ENCODE data around the gene FMNL1.
A peak's percentile ranks its signal among the peaks of the same experiment; 100 is the strongest.

Gene FMNL1

GRCh38 chr17:45267436-45268055, 45.9 kb downstream of the FMNL1 start:
- Histone ChIP-seq H3K4me3 (ENCODE audit: control insufficient read depth in 1 of 7, extremely low read depth in 1 of 7, insufficient read depth in 4 of 7, low read depth in 2 of 7, low read length in 6 of 7) (no peak overlapping the region), H3K27me3 (replicated peaks in 2 of 5; ENCODE audit: control insufficient read depth in 4 of 5, insufficient read depth in 5 of 5, low read length in 4 of 5) (no peaks in the 10 kb centered on the region), H3K36me3 (ENCODE audit: control insufficient read depth in 4 of 4, insufficient read depth in 4 of 4, low read length in 3 of 4) (peaks cover 22 to 87% (median 65%) of the 10 kb centered on the region in 4 experiments), H3K4me1 (ENCODE audit: control extremely low read depth in 1 of 4, control insufficient read depth in 4 of 4, insufficient read depth in 4 of 4, low read length in 3 of 4) (peaks cover 0 to 3% (median 2%) of the 10 kb centered on the region in 4 experiments), H3K9me3 (ENCODE audit: control extremely low read depth in 1 of 5, control insufficient read depth in 4 of 5, insufficient read depth in 2 of 5, low read depth in 1 of 5, low read length in 4 of 5) (no peaks in the 10 kb centered on the region), H3K27ac (ENCODE audit: insufficient read depth in 1 of 2, low read depth in 1 of 2, low read length in 2 of 2, poor library complexity in 1 of 2, severe bottlenecking in 2 of 2) (no peak overlapping the region)
- POLR2A ChIA-PET, result interaction anchor here (1.4 kb wide), 1 partner anchor 44 kb away, joined by 3 read pairs; no protein-coding TSS in a partner anchor
- 97% methylated on average over 6 of the region's 10 CpGs for WGBS (ENCODE audit: insufficient coverage)
- no peak for DNase-seq
- CTCF ChIA-PET, result interaction anchor here (1.1 to 3.9 kb wide), 8 partner anchors 10 to 117 kb away, joined by 3 to 25 read pairs (median 6); no protein-coding TSS in a partner anchor

DNA sequence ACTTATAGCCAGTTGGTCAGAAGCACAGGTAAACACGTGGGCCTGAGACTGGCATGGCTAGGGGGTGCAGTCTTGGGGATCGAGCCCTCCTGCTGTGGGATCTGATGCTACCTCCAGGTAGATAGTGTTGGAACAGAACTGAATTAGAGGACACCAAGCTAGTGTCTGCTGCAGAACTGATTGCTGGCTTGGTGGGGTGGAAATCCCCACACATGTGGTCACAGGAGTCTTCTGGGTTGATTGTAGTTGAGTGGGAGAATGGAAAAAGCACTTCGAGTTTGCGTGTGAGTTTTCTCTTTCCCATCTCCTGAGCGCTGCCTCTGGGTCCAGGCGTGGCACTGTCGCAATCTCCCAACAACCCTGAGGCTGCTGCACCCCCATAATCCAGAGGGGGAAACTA, 48.2 kb downstream of the FMNL1 start:
- Histone ChIP-seq H3K4me1 (ENCODE audit: control extremely low read depth in 1 of 4, control insufficient read depth in 4 of 4, insufficient read depth in 4 of 4, low read length in 3 of 4) (no peaks in the 10 kb centered on the region), H3K27ac (ENCODE audit: insufficient read depth in 1 of 2, low read depth in 1 of 2, low read length in 2 of 2, poor library complexity in 1 of 2, severe bottlenecking in 2 of 2) (no peak overlapping the region), H3K9me3 (ENCODE audit: control extremely low read depth in 1 of 5, control insufficient read depth in 4 of 5, insufficient read depth in 2 of 5, low read depth in 1 of 5, low read length in 4 of 5) (no peaks in the 10 kb centered on the region), H3K27me3 (replicated peaks in 2 of 5; ENCODE audit: control insufficient read depth in 4 of 5, insufficient read depth in 5 of 5, low read length in 4 of 5) (no peaks in the 10 kb centered on the region), H3K4me3 (ENCODE audit: control insufficient read depth in 1 of 7, extremely low read depth in 1 of 7, insufficient read depth in 4 of 7, low read depth in 2 of 7, low read length in 6 of 7) (no peak overlapping the region), H3K36me3 (ENCODE audit: control insufficient read depth in 4 of 4, insufficient read depth in 4 of 4, low read length in 3 of 4) (peaks cover 16 to 85% (median 65%) of the 10 kb centered on the region in 4 experiments)
- ChIA-PET CTCF (interaction anchor here (1.4 to 2.3 kb wide), 4 partner anchors 11 to 144 kb away, joined by 3 to 9 read pairs (median 5); no protein-coding TSS in a partner anchor), POLR2A (no interaction called here)
- DNase-seq, result no peak
- WGBS (ENCODE audit: insufficient coverage), result 96% methylated on average over 7 of the region's 7 CpGs

DNA sequence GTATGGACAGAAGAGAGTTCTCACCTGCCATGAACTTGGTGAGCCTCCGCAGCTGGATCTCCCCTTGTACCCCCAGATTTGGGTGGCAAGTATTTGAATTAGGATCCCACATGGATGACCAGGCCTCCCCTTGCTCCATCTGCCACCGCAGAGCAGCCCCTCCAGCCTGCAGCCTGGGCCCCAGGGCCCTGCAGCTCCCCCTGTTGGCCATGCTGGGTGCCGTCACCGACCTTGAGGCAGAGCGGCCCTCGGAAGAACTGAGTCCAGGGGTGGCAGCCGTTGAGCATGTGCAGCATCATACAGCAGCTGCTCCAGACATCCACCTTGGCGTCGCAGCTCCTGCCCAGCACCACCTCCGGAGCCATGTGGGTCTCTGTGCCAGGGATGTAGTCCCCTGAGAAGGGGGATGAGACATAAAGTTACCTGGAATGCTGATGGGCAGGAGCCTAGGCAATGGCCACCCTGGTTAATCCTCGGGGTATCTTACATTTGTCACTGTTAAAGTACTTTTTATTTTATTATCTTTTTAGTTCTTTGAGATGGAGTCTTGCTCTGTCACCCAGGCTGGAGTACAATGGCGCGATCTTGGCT, 49.2 kb downstream of the FMNL1 start:
- POLR2A ChIA-PET, result no interaction called here

DNA sequence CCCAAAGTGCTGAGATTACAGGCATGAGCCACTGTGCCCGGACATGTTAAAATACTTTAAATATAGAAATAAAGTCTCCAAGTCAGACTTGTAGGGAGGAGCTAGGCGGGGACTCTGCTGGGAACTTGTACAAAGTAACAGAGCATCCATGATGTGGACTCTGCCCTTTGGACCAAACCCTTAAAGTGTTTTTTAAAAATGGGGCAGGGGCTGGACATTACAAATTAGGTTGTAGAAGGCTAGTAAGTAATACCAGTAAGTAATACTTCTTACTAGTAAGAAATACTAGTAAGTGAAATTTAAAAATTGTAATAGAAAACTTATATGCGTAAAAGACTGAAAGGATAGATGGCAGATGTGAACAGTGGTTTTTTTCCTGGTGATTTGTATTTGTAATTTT, 49.9 kb downstream of the FMNL1 start:
- WGBS (ENCODE audit: insufficient coverage), result 100% methylated on average over 1 of the region's 3 CpGs
- POLR2A ChIA-PET, result no interaction called here
- H3K27me3 ChIP-seq (replicated peaks in 2 of 5; ENCODE audit: control insufficient read depth in 4 of 5, insufficient read depth in 5 of 5, low read length in 4 of 5), result no peaks in the 10 kb centered on the region
- H3K4me1 ChIP-seq (ENCODE audit: control extremely low read depth in 1 of 4, control insufficient read depth in 4 of 4, insufficient read depth in 4 of 4, low read length in 3 of 4), result no peaks in the 10 kb centered on the region
- H3K4me3 ChIP-seq (ENCODE audit: control insufficient read depth in 1 of 7, extremely low read depth in 1 of 7, insufficient read depth in 4 of 7, low read depth in 2 of 7, low read length in 6 of 7), result no peak overlapping the region
- no peaks in the 10 kb centered on the region for H3K9me3 ChIP-seq (ENCODE audit: control extremely low read depth in 1 of 5, control insufficient read depth in 4 of 5, insufficient read depth in 2 of 5, low read depth in 1 of 5, low read length in 4 of 5)
- CTCF ChIA-PET, result interaction anchor here (0.6 to 2.7 kb wide), 24 partner anchors 9 to 137 kb away, joined by 3 to 11 read pairs (median 4); partner anchors contain the start of gene MAP3K14
- H3K36me3 ChIP-seq (ENCODE audit: control insufficient read depth in 4 of 4, insufficient read depth in 4 of 4, low read length in 3 of 4), result peaks cover 14 to 72% (median 51%) of the 10 kb centered on the region in 4 experiments
- DNase-seq, result no peak
- H3K27ac ChIP-seq (ENCODE audit: insufficient read depth in 1 of 2, low read depth in 1 of 2, low read length in 2 of 2, poor library complexity in 1 of 2, severe bottlenecking in 2 of 2), result no peak overlapping the region

More for the DNA sequence above, 49.2 kb downstream of the FMNL1 start:
- Histone ChIP-seq H3K9me3 (ENCODE audit: control extremely low read depth in 1 of 5, control insufficient read depth in 4 of 5, insufficient read depth in 2 of 5, low read depth in 1 of 5, low read length in 4 of 5) (no peaks in the 10 kb centered on the region), H3K4me1 (ENCODE audit: control extremely low read depth in 1 of 4, control insufficient read depth in 4 of 4, insufficient read depth in 4 of 4, low read length in 3 of 4) (no peaks in the 10 kb centered on the region), H3K36me3 (ENCODE audit: control insufficient read depth in 4 of 4, insufficient read depth in 4 of 4, low read length in 3 of 4) (peaks cover 14 to 79% (median 57%) of the 10 kb centered on the region in 4 experiments), H3K4me3 (ENCODE audit: control insufficient read depth in 1 of 7, extremely low read depth in 1 of 7, insufficient read depth in 4 of 7, low read depth in 2 of 7, low read length in 6 of 7) (no peak overlapping the region), H3K27ac (ENCODE audit: insufficient read depth in 1 of 2, low read depth in 1 of 2, low read length in 2 of 2, poor library complexity in 1 of 2, severe bottlenecking in 2 of 2) (no peak overlapping the region), H3K27me3 (replicated peaks in 2 of 5; ENCODE audit: control insufficient read depth in 4 of 5, insufficient read depth in 5 of 5, low read length in 4 of 5) (no peaks in the 10 kb centered on the region)
- peak in 2 of 3 donors; percentile 40 to 49 for DNase-seq
- 78% methylated on average over 10 of the region's 13 CpGs for WGBS (ENCODE audit: insufficient coverage)
- CTCF ChIA-PET, result interaction anchor here (0.6 to 2.7 kb wide), 23 partner anchors 8 to 143 kb away, joined by 3 to 11 read pairs (median 5); partner anchors contain the start of gene MAP3K14

DNA sequence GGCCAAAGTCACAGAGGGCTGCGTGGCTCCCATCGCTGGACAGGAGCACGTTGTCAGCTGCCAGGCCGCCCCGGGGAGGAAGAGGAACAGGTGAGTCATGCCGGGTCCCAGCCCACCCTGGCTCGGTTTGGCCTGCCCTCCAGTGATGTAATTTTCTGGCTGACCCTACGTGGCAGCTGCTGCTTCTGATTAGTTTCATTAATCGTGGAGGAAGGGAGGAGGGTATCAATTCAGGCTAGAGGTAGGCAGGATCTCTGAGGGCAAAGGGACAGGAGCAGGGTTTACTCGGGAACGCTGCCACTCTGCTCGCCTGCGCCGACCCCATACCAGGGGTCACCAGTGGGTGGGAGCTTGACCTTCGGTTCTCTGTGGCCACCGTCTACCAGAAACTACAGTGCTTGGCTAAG, 51.9 kb downstream of the FMNL1 start:
- H3K4me1 ChIP-seq (ENCODE audit: control extremely low read depth in 1 of 4, control insufficient read depth in 4 of 4, insufficient read depth in 4 of 4, low read length in 3 of 4), result peaks cover 0 to 6% (median 6%) of the 10 kb centered on the region in 4 experiments
- CTCF ChIA-PET, result interaction anchor here (1.1 to 7.6 kb wide), 7 partner anchors 8 to 115 kb away, joined by 3 to 169 read pairs (median 7); partner anchors contain the start of gene MAP3K14
- POLR2A ChIA-PET, result no interaction called here
- DNase-seq, result no peak
- H3K36me3 ChIP-seq (ENCODE audit: control insufficient read depth in 4 of 4, insufficient read depth in 4 of 4, low read length in 3 of 4), result peaks cover 11 to 53% (median 36%) of the 10 kb centered on the region in 4 experiments
- H3K9me3 ChIP-seq (ENCODE audit: control extremely low read depth in 1 of 5, control insufficient read depth in 4 of 5, insufficient read depth in 2 of 5, low read depth in 1 of 5, low read length in 4 of 5), result no peaks in the 10 kb centered on the region
- H3K27me3 ChIP-seq (replicated peaks in 2 of 5; ENCODE audit: control insufficient read depth in 4 of 5, insufficient read depth in 5 of 5, low read length in 4 of 5), result no peaks in the 10 kb centered on the region
- H3K4me3 ChIP-seq (ENCODE audit: control insufficient read depth in 1 of 7, extremely low read depth in 1 of 7, insufficient read depth in 4 of 7, low read depth in 2 of 7, low read length in 6 of 7), result no peak overlapping the region
- H3K27ac ChIP-seq (ENCODE audit: insufficient read depth in 1 of 2, low read depth in 1 of 2, low read length in 2 of 2, poor library complexity in 1 of 2, severe bottlenecking in 2 of 2), result no peak overlapping the region
- 97% methylated on average over 15 of the region's 16 CpGs for WGBS (ENCODE audit: insufficient coverage)

DNA sequence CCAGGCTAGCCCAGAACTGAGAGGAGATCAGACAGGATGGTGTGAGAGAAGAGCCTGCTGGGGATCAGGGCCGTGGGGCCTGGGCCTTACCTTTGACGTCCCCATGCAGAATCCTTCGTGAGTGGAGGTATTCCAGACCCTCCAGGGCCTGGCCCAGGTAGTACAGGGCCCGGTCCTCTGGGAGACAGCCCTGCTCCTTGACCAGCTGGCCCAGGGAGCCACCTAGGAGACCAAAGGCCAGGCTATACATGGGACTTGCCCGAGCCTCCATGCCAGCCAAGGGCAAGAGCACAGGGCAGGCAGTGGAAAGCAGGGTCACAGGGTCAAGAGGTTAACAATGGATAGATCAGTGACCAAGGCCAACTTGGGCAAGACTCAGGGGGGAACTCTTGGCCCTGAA, 52.3 kb downstream of the FMNL1 start:
- Histone ChIP-seq H3K4me1 (ENCODE audit: control extremely low read depth in 1 of 4, control insufficient read depth in 4 of 4, insufficient read depth in 4 of 4, low read length in 3 of 4) (peaks cover 0 to 6% (median 6%) of the 10 kb centered on the region in 4 experiments), H3K27ac (ENCODE audit: insufficient read depth in 1 of 2, low read depth in 1 of 2, low read length in 2 of 2, poor library complexity in 1 of 2, severe bottlenecking in 2 of 2) (no peak overlapping the region), H3K4me3 (ENCODE audit: control insufficient read depth in 1 of 7, extremely low read depth in 1 of 7, insufficient read depth in 4 of 7, low read depth in 2 of 7, low read length in 6 of 7) (no peak overlapping the region), H3K36me3 (ENCODE audit: control insufficient read depth in 4 of 4, insufficient read depth in 4 of 4, low read length in 3 of 4) (peaks cover 11 to 50% (median 36%) of the 10 kb centered on the region in 4 experiments), H3K9me3 (ENCODE audit: control extremely low read depth in 1 of 5, control insufficient read depth in 4 of 5, insufficient read depth in 2 of 5, low read depth in 1 of 5, low read length in 4 of 5) (no peaks in the 10 kb centered on the region), H3K27me3 (replicated peaks in 2 of 5; ENCODE audit: control insufficient read depth in 4 of 5, insufficient read depth in 5 of 5, low read length in 4 of 5) (no peaks in the 10 kb centered on the region)
- POLR2A ChIA-PET, result no interaction called here
- WGBS (ENCODE audit: insufficient coverage), result 100% methylated on average over 4 of the region's 5 CpGs
- CTCF ChIA-PET, result interaction anchor here (0.6 to 7.6 kb wide), 8 partner anchors 8 to 132 kb away, joined by 3 to 169 read pairs (median 5); partner anchors contain the start of gene MAP3K14
- no peak for DNase-seq

DNA sequence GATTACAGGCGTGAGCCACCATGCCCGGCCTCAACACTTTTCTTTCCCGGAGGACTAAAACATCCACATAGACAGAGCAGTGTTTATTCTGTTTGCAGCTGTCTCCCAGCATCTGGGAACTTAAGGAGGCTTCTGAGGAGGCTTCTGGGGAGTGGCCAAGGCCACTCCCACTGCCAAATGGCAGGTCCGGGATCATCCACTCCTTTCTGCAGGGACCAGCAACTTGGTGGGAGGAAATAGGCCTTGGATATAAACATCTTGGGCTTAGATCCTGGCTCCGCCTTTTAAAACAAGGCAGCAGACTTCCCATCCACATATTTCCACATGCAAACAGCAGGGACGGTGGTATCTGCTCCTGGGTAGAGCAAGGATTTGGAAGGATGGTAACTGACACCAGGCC, 54.3 kb downstream of the FMNL1 start:
- ChIA-PET CTCF (interaction anchor here (1.0 to 7.6 kb wide), 17 partner anchors 10 to 119 kb away, joined by 3 to 169 read pairs (median 8); partner anchors contain the start of gene MAP3K14), POLR2A (no interaction called here)
- peaks cover 0 to 6% (median 6%) of the 10 kb centered on the region in 4 experiments for H3K4me1 ChIP-seq (ENCODE audit: control extremely low read depth in 1 of 4, control insufficient read depth in 4 of 4, insufficient read depth in 4 of 4, low read length in 3 of 4)
- H3K27me3 ChIP-seq (replicated peaks in 2 of 5; ENCODE audit: control insufficient read depth in 4 of 5, insufficient read depth in 5 of 5, low read length in 4 of 5), result no peaks in the 10 kb centered on the region
- 100% methylated on average over 2 of the region's 6 CpGs for WGBS (ENCODE audit: insufficient coverage)
- H3K27ac ChIP-seq (ENCODE audit: insufficient read depth in 1 of 2, low read depth in 1 of 2, low read length in 2 of 2, poor library complexity in 1 of 2, severe bottlenecking in 2 of 2), result no peak overlapping the region
- H3K4me3 ChIP-seq (ENCODE audit: control insufficient read depth in 1 of 7, extremely low read depth in 1 of 7, insufficient read depth in 4 of 7, low read depth in 2 of 7, low read length in 6 of 7), result no peak overlapping the region
- H3K36me3 ChIP-seq (ENCODE audit: control insufficient read depth in 4 of 4, insufficient read depth in 4 of 4, low read length in 3 of 4), result peaks cover under 1 to 39% (median 26%) of the 10 kb centered on the region in 4 experiments
- no peaks in the 10 kb centered on the region for H3K9me3 ChIP-seq (ENCODE audit: control extremely low read depth in 1 of 5, control insufficient read depth in 4 of 5, insufficient read depth in 2 of 5, low read depth in 1 of 5, low read length in 4 of 5)
- DNase-seq, result no peak
